ENCODE results near the gene NLRP10.

DNA sequence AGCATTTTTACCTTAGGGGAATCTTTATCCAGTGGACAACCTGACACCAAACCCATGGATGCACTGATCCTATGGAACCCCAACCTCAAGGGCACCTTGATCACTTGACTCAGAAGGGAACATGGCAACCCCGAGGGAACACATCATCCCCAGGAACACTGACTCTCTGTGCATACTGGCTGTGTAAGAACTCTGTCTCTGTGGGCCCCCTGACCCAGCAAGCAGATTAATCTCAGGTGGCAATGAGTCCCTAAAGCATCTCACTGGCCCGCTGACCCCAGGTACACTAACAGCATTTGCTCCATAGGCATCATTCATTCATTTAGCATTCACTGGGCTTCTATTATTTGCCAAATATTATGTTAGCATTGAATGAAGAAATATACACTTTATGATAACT, 38.8 kb upstream of the NLRP10 start:
- TF ChIP-seq CTCF (conservative IDR thresholded peaks at IDR 0.05): no peak
- TF ChIP-seq EZH2 (IDR thresholded peaks at IDR 0.05; ENCODE audit: low read depth): no peak

Measured in PC-9 (cell line).